ENCODE measurements around the gene RSKR. TPM values are rescaled to one million over a fixed set of nuclear protein-coding genes. Genes with fewer than 3 reads are reported as not detected.

The RSKR gene
- total and polyA plus RNA-seq, 2 donors (not counting 1 experiment from before 2014, with no cell fraction given): 20.3 to 31.9 TPM

- no peak for ATAC-seq (ENCODE audit: low read depth)
- no peaks in the 10 kb centered on the region for H3K9me3 Mint-ChIP-seq (ENCODE audit: insufficient read depth)
- Histone ChIP-seq H3K9ac (ENCODE audit: low read length) (no peak overlapping the region), H3K27me3 (replicated peaks in 1 of 4; ENCODE audit: control extremely low read depth in 1 of 4, control insufficient read depth in 3 of 4, insufficient read depth in 4 of 4, low read length in 3 of 4) (no peaks in the 10 kb centered on the region), H3K4me2 (replicated peaks; ENCODE audit: low read depth, low read length, poor library complexity, severe bottlenecking) (no peak overlapping the region), H3K9me3 (ENCODE audit: control extremely low read depth in 1 of 3, control insufficient read depth in 2 of 3, insufficient read depth in 1 of 3, low read length in 2 of 3) (no peaks in the 10 kb centered on the region), H3K79me2 (ENCODE audit: control insufficient read depth, insufficient read depth, low read length) (peaks cover 30% of the 10 kb centered on the region), H2AFZ (ENCODE audit: insufficient read depth, low read depth, low read length, poor library complexity, severe bottlenecking) (no peak overlapping the region), H3K36me3 (replicated peaks in 1 of 2; ENCODE audit: control extremely low read depth in 1 of 2, control insufficient read depth in 1 of 2, extremely low read depth in 1 of 2, insufficient read depth in 2 of 2, low read length in 1 of 2) (peaks cover 0 to 3% of the 10 kb centered on the region in 2 experiments), H3K4me1 (ENCODE audit: control insufficient read depth in 2 of 2, insufficient read depth in 2 of 2, low read length in 2 of 2) (peaks cover 10 to 17% of the 10 kb centered on the region in 2 donors), H4K20me1 (ENCODE audit: control insufficient read depth, insufficient read depth, low read length, poor library complexity, severe bottlenecking) (no peaks in the 10 kb centered on the region), H3K27ac (ENCODE audit: low read length in 2 of 2) (no peak overlapping the region), H3K4me3 (ENCODE audit: control extremely low read depth in 1 of 5, extremely low read depth in 1 of 5, insufficient read depth in 1 of 5, low read depth in 2 of 5, low read length in 4 of 5) (no peak overlapping the region)
- H3K4me3 Mint-ChIP-seq: no peak overlapping the region
- no peak overlapping the region for H3K27ac Mint-ChIP-seq
- CTCF ChIA-PET: interaction anchor here (0.7 to 2.5 kb wide), 5 partner anchors 8 to 220 kb away, joined by 3 to 6 read pairs (median 3); no protein-coding TSS in a partner anchor
- intact Hi-C loops (cut with micrococcal nuclease): loop anchor here (10.0 kb wide), 1 partner anchor 136 kb away; the partner anchor contains the start of genes PROCA1, RAB34 and RPL23A
- WGBS (ENCODE audit: insufficient coverage): 100% methylated on average over 6 of the region's 8 CpGs
- peaks cover 14% of the 10 kb centered on the region for H3K4me1 Mint-ChIP-seq
- no peaks in the 10 kb centered on the region for H3K27me3 Mint-ChIP-seq
- TF ChIP-seq, protein P1, sequence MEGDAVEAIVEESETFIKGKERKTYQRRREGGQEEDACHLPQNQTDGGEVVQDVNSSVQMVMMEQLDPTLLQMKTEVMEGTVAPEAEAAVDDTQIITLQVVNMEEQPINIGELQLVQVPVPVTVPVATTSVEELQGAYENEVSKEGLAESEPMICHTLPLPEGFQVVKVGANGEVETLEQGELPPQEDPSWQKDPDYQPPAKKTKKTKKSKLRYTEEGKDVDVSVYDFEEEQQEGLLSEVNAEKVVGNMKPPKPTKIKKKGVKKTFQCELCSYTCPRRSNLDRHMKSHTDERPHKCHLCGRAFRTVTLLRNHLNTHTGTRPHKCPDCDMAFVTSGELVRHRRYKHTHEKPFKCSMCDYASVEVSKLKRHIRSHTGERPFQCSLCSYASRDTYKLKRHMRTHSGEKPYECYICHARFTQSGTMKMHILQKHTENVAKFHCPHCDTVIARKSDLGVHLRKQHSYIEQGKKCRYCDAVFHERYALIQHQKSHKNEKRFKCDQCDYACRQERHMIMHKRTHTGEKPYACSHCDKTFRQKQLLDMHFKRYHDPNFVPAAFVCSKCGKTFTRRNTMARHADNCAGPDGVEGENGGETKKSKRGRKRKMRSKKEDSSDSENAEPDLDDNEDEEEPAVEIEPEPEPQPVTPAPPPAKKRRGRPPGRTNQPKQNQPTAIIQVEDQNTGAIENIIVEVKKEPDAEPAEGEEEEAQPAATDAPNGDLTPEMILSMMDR (IDR thresholded peaks at IDR 0.05): no peak
- TF ChIP-seq EZH2 (IDR thresholded peaks at IDR 0.05; ENCODE audit: borderline replicate concordance, insufficient read depth, low read depth, low read length, poor library complexity, severe bottlenecking): no peak
- no peak for DNase-seq
- POLR2A ChIA-PET: interaction anchor here (1.3 kb wide), 1 partner anchor 19 kb away, joined by 3 read pairs; no protein-coding TSS in a partner anchor
Measured at GRCh38 chr17:28578246-28579195, 35.5 kb downstream of the RSKR start.

Measured in B cell (primary cell).